Tibial nerve (tissue), 4 donors: ENCODE results near the gene ANKRD44. TPM values are rescaled to one million over a fixed set of nuclear protein-coding genes. Genes with fewer than 3 reads are reported as not detected.
A peak's percentile ranks its signal among the peaks of the same experiment; 100 is the strongest.

Experiments
- DNase-seq, 2 donors: peaks; one replicate each; pipeline ENCODE4 v3.0.0-alpha.2; 2019; ENCODE audit warnings: low spot score in 2 of 2
- H3K27ac ChIP-seq, 4 donors: fragments of 200-600 bp; sonication (generic) in 3 of 4; one replicate each; pipeline ENCODE4 v1.5.1; 2017 to 2019; ENCODE audit warnings: mild to moderate bottlenecking in 1 of 4
- H3K27me3 ChIP-seq, 2 donors: fragments of 200-600 bp; sonication (generic) in 1 of 2; one replicate each; pipeline versions ENCODE4 v1.5.1 to v1.6.0; 2017 to 2019
- H3K36me3 ChIP-seq, 3 donors: fragments of 200-600 bp; sonication (generic); one replicate each; pipeline ENCODE4 v1.5.1; 2018 to 2019
- H3K4me1 ChIP-seq, 4 donors: fragments of 200-600 bp; sonication (generic) in 3 of 4; one replicate each; pipeline ENCODE4 v1.5.1; 2017 to 2019
- H3K4me3 ChIP-seq, 4 donors: fragments of 200-600 bp; sonication (generic) in 3 of 4; one replicate each; pipeline ENCODE4 v1.5.1; 2017 to 2019; ENCODE audit warnings: mild to moderate bottlenecking in 1 of 4, moderate library complexity in 1 of 4
- H3K9me3 ChIP-seq, 4 donors: fragments of 200-600 bp; sonication (generic) in 3 of 4; one replicate each; pipeline ENCODE4 v1.5.1; 2017 to 2019
- CTCF ChIP-seq, 5 experiments: fragments of 200-600 bp in 3 of 5; fragments of 450-650 bp in 2 of 5; sonication (generic) in 3 of 5; IDR thresholded peaks; one replicate each; pipeline ENCODE4 v1.5.1; 2016 to 2019; ENCODE audit warnings: antibody characterized with exemption in 5 of 5, mild to moderate bottlenecking in 3 of 5, moderate library complexity in 2 of 5
- EP300 ChIP-seq, 2 donors: sonication (generic); formaldehyde crosslinking; IDR thresholded peaks; one replicate each; pipeline ENCODE4 v1.6.1; 2017; ENCODE audit warnings: antibody characterized with exemption in 2 of 2, mild to moderate bottlenecking in 1 of 2
- POLR2A ChIP-seq, 2 donors: fragments of 450-650 bp; IDR thresholded peaks; one replicate each; pipeline ENCODE4 v1.6.1; 2017; ENCODE audit warnings: antibody characterized with exemption in 2 of 2, mild to moderate bottlenecking in 2 of 2, moderate library complexity in 2 of 2
- WGBS, 2 donors: methylation state at CpG; one replicate each; pipeline ENCODE4 v1.1.5; 2018; 5-methylcytosine and 5-hydroxymethylcytosine counted together
- total RNA-seq, 4 donors: library from RNA; depleted of rRNA; stranded (reverse); fragments of >200 nt; gene quantifications; one replicate each; pipeline ENCODE4 v1.1.0, GENCODE V29; 2016

The ANKRD44 gene
- total RNA-seq, 4 donors from 2014 or later: 28.5 to 48.9 (median 41.5) TPM

- Histone ChIP-seq H3K4me1 (peaks cover 0 to 12% (median 5%) of the 10 kb centered on the region in 4 donors), H3K27me3 (no peaks in the 10 kb centered on the region), H3K4me3 (no peak overlapping the region), H3K27ac (no peak overlapping the region), H3K36me3 (no peaks in the 10 kb centered on the region), H3K9me3 (no peaks in the 10 kb centered on the region)
- WGBS, 2 donors: 95 to 97% methylated on average over 5 of the region's 5 CpGs
- TF ChIP-seq CTCF (IDR thresholded peaks at IDR 0.05): no peak
- TF ChIP-seq EP300 (IDR thresholded peaks at IDR 0.05): no peak
- no peak for TF ChIP-seq POLR2A (IDR thresholded peaks at IDR 0.05)
- no peak for DNase-seq
These were observed 224.9 kb downstream of the ANKRD44 start for GRCh38 chr2:197085665-197086064.

- H3K27ac ChIP-seq: no peak overlapping the region
- H3K27me3 ChIP-seq: no peaks in the 10 kb centered on the region
- H3K4me1 ChIP-seq: peaks cover 0 to 45% (median 12%) of the 10 kb centered on the region in 4 donors
- TF ChIP-seq POLR2A (IDR thresholded peaks at IDR 0.05): no peak
- TF ChIP-seq CTCF (IDR thresholded peaks at IDR 0.05): no peak
- TF ChIP-seq EP300 (IDR thresholded peaks at IDR 0.05): no peak
- DNase-seq: no peak
- no peaks in the 10 kb centered on the region for H3K36me3 ChIP-seq
- H3K9me3 ChIP-seq: no peaks in the 10 kb centered on the region
- 80 to 81% methylated on average over 4 of the region's 4 CpGs for WGBS, 2 donors
- no peak overlapping the region for H3K4me3 ChIP-seq
These were observed 229.3 kb downstream of the ANKRD44 start for GRCh38 chr2:197081294-197081693.

- peaks cover 0 to 50% (median 14%) of the 10 kb centered on the region in 4 donors for H3K4me1 ChIP-seq
- H3K36me3 ChIP-seq: no peaks in the 10 kb centered on the region
- no peak for TF ChIP-seq CTCF (IDR thresholded peaks at IDR 0.05)
- H3K9me3 ChIP-seq: no peaks in the 10 kb centered on the region
- DNase-seq: no peak
- no peaks in the 10 kb centered on the region for H3K27me3 ChIP-seq
- no peak overlapping the region for H3K4me3 ChIP-seq
- peak overlapping the region in 1 of 4 donors; percentile 35 for H3K27ac ChIP-seq
- WGBS, 2 donors: 66% methylated on average over 7 of the region's 7 CpGs
These were observed 229.9 kb downstream of the ANKRD44 start for GRCh38 chr2:197080578-197081216.

GRCh38 chr2:197079832-197080555, 230.6 kb downstream of the ANKRD44 start:
- H3K36me3 ChIP-seq: no peaks in the 10 kb centered on the region

More at GRCh38 chr2:197079832-197080555, 230.6 kb downstream of the ANKRD44 start:
- Histone ChIP-seq H3K9me3 (no peaks in the 10 kb centered on the region), H3K4me3 (no peak overlapping the region), H3K4me1 (peaks cover 0 to 56% (median 20%) of the 10 kb centered on the region in 4 donors), H3K27ac (peak overlapping the region in 3 of 4 donors; percentile 4 to 73 (median 63)), H3K27me3 (no peaks in the 10 kb centered on the region)
- WGBS, 2 donors: 58 to 65% methylated on average over 6 of the region's 6 CpGs
- no peak for TF ChIP-seq EP300 (IDR thresholded peaks at IDR 0.05)
- no peak for TF ChIP-seq POLR2A (IDR thresholded peaks at IDR 0.05)
- TF ChIP-seq CTCF (IDR thresholded peaks at IDR 0.05): no peak
- DNase-seq: no peak
